Measurements from ENCODE around the gene PDX1.

Gene PDX1

DNA sequence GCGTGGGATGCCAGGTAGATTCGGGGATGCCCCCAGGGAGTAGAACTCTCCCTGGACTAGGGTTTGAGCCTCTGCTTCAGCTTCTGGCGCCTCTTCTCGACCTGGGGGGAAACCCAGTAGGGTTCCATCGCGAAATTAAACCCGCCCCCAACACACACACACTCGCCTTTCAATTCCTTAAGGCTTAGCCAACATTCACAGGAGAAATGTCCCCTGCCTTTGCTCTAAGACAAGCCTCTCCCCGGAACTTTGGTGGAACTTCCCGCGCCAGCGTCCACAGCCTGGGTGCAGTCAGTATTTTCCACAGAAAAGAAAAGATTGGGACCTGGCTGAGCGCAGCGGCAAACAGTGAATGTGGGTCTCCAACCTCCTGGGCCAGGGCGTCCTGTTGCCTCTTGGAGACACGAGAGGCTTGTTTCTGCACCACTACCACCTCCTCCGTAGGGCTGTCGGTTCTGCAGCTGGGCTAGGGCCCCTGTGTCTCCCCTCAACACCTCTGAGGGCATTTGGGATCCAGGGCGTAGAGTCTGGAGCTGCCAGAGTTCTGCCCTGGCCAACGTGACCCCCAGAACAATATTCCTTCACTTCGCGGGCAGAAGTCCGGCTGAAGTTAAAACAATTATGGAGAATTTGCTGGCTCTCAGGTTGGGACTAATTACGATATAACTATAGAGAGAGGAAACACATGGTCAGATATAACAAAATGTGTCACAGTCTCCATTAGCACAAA lies 3.2 kb downstream of the PDX1 start:
- no peak overlapping the region for H3K4me3 ChIP-seq (ENCODE audit: low read length in 2 of 2)
- H3K9ac ChIP-seq (ENCODE audit: low read length in 2 of 2) = no peak overlapping the region
- no peak overlapping the region for H3K27ac ChIP-seq (ENCODE audit: low read length)
- H3K27me3 ChIP-seq (ENCODE audit: control insufficient read depth in 1 of 2, insufficient read depth in 2 of 2, low read length in 2 of 2) = peaks cover 74 to 93% of the 10 kb centered on the region in 2 donors
- H3K36me3 ChIP-seq (ENCODE audit: control insufficient read depth in 2 of 2, insufficient read depth in 2 of 2, low read length in 2 of 2) = no peaks in the 10 kb centered on the region
- peaks cover 34% of the 10 kb centered on the region for H3K4me1 ChIP-seq (ENCODE audit: control insufficient read depth, insufficient read depth, low read length)
- no peaks in the 10 kb centered on the region for H3K9me3 ChIP-seq (ENCODE audit: control insufficient read depth in 2 of 2, low read length in 2 of 2)

GRCh38 chr13:27923794-27924528 lies 4.2 kb downstream of the PDX1 start:
- Histone ChIP-seq H3K4me1 (ENCODE audit: control insufficient read depth, insufficient read depth, low read length) (peaks cover 33% of the 10 kb centered on the region), H3K9ac (ENCODE audit: low read length in 2 of 2) (no peak overlapping the region), H3K27ac (ENCODE audit: low read length) (no peak overlapping the region), H3K9me3 (ENCODE audit: control insufficient read depth in 2 of 2, low read length in 2 of 2) (no peaks in the 10 kb centered on the region), H3K36me3 (ENCODE audit: control insufficient read depth in 2 of 2, insufficient read depth in 2 of 2, low read length in 2 of 2) (no peaks in the 10 kb centered on the region), H3K27me3 (ENCODE audit: control insufficient read depth in 1 of 2, insufficient read depth in 2 of 2, low read length in 2 of 2) (peaks cover 72 to 93% of the 10 kb centered on the region in 2 donors), H3K4me3 (ENCODE audit: low read length in 2 of 2) (no peak overlapping the region)

DNA sequence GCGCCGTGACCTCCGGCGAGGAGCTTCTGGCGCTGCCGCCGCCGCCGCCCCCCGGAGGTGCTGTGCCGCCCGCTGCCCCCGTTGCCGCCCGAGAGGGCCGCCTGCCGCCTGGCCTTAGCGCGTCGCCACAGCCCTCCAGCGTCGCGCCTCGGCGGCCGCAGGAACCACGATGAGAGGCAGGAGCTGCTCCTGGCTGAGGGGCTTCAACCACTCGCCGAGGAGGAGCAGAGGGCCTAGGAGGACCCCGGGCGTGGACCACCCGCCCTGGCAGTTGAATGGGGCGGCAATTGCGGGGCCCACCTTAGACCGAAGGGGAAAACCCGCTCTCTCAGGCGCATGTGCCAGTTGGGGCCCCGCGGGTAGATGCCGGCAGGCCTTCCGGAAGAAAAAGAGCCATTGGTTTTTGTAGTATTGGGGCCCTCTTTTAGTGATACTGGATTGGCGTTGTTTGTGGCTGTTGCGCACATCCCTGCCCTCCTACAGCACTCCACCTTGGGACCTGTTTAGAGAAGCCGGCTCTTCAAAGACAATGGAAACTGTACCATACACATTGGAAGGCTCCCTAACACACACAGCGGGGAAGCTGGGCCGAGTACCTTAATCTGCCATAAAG lies 4.8 kb downstream of the PDX1 start:
- Histone ChIP-seq H3K9ac (ENCODE audit: low read length in 2 of 2) (no peak overlapping the region), H3K4me3 (ENCODE audit: low read length in 2 of 2) (no peak overlapping the region), H3K4me1 (ENCODE audit: control insufficient read depth, insufficient read depth, low read length) (peaks cover 32% of the 10 kb centered on the region), H3K27me3 (ENCODE audit: control insufficient read depth in 1 of 2, insufficient read depth in 2 of 2, low read length in 2 of 2) (peaks cover 74 to 94% of the 10 kb centered on the region in 2 donors), H3K27ac (ENCODE audit: low read length) (no peak overlapping the region), H3K9me3 (ENCODE audit: control insufficient read depth in 2 of 2, low read length in 2 of 2) (no peaks in the 10 kb centered on the region), H3K36me3 (ENCODE audit: control insufficient read depth in 2 of 2, insufficient read depth in 2 of 2, low read length in 2 of 2) (no peaks in the 10 kb centered on the region)

DNA sequence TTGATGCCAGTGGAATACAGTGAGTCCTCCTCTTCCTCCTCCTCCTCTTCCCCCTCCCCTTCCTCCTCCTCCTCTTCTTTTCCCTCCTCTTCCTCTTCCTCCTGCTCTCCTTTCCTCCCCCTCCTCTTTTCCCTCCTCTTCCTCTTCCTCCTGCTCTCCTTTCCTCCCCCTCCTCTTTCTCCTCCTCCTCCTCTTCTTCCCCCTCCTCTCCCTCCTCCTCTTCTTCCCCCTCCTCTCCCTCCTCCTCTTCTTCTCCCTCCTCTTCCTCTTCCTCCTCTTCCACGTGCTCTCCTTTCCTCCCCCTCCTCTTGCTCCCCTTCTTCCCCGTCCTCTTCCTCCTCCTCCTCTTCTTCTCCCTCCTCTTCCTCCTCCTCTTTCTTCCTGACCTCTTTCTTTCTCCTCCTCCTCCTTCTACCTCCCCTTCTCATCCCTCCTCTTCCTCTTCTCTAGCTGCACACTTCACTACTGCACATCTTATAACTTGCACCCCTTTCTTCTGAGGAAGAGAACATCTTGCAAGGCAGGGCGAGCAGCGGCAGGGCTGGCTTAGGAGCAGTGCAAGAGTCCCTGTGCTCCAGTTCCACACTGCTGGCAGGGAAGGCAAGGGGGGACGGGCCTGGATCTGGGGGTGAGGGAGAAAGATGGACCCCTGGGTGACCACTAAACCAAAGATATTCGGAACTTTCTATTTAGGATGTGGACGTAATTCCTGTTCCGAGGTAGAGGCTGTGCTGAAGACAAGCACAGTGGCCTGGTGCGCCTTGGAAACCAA lies 5.6 kb downstream of the PDX1 start:
- H3K4me1 ChIP-seq (ENCODE audit: control insufficient read depth, insufficient read depth, low read length) = peaks cover 25% of the 10 kb centered on the region
- H3K9ac ChIP-seq (ENCODE audit: low read length in 2 of 2) = no peak overlapping the region
- H3K27ac ChIP-seq (ENCODE audit: low read length) = no peak overlapping the region
- no peaks in the 10 kb centered on the region for H3K36me3 ChIP-seq (ENCODE audit: control insufficient read depth in 2 of 2, insufficient read depth in 2 of 2, low read length in 2 of 2)
- H3K9me3 ChIP-seq (ENCODE audit: control insufficient read depth in 2 of 2, low read length in 2 of 2) = no peaks in the 10 kb centered on the region
- H3K4me3 ChIP-seq (ENCODE audit: low read length in 2 of 2) = no peak overlapping the region
- peaks cover 81 to 93% of the 10 kb centered on the region in 2 donors for H3K27me3 ChIP-seq (ENCODE audit: control insufficient read depth in 1 of 2, insufficient read depth in 2 of 2, low read length in 2 of 2)

DNA sequence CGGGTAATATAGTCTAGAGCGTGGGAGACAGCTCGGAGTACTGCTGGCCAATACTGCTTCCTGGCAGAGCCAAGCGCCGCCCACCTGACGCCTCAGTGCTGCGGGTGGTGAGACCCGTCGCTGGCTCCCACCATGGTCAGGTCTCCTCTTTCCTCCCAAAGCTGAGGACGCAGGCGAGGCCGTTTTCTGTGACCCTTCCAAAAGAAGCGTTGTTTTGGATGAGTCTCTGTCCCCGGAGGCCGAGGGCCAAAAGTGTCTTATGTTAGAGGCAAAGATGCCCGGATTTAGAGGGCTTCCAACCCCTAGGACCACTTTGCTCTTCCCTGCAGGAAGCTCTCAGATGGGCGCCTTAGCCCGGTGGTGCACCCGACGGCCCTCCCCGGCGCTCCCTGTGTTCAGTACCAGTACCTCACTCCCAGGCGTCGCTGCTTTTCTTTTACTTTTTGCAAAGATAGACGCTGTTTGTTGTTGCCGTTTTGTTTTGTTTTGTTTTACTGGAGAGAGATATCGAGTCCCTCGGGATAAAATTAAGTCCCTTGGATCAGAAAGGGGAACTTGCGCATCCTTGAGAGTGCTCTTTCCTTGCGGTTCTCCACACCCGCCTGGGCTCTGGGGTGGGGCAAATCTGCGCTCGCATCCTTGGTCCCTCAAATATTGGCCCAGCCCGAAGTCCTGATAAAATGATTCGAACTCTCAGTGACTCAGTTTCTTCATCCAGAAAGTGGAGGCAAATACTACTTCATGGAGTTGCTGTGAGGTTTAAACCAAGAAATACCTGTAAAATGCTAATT lies 7.0 kb downstream of the PDX1 start:
- Histone ChIP-seq H3K4me1 (ENCODE audit: control insufficient read depth, insufficient read depth, low read length) (peaks cover 10% of the 10 kb centered on the region), H3K27ac (ENCODE audit: low read length) (no peak overlapping the region), H3K36me3 (ENCODE audit: control insufficient read depth in 2 of 2, insufficient read depth in 2 of 2, low read length in 2 of 2) (no peaks in the 10 kb centered on the region), H3K9ac (ENCODE audit: low read length in 2 of 2) (no peak overlapping the region), H3K27me3 (ENCODE audit: control insufficient read depth in 1 of 2, insufficient read depth in 2 of 2, low read length in 2 of 2) (peaks cover 71 to 83% of the 10 kb centered on the region in 2 donors), H3K9me3 (ENCODE audit: control insufficient read depth in 2 of 2, low read length in 2 of 2) (no peaks in the 10 kb centered on the region), H3K4me3 (ENCODE audit: low read length in 2 of 2) (no peak overlapping the region)

GRCh38 chr13:27927444-27928352 lies 7.9 kb downstream of the PDX1 start:
- Histone ChIP-seq H3K36me3 (ENCODE audit: control insufficient read depth in 2 of 2, insufficient read depth in 2 of 2, low read length in 2 of 2) (no peaks in the 10 kb centered on the region), H3K27me3 (ENCODE audit: control insufficient read depth in 1 of 2, insufficient read depth in 2 of 2, low read length in 2 of 2) (peaks cover 63 to 74% of the 10 kb centered on the region in 2 donors), H3K9ac (ENCODE audit: low read length in 2 of 2) (no peak overlapping the region), H3K4me3 (ENCODE audit: low read length in 2 of 2) (no peak overlapping the region), H3K4me1 (ENCODE audit: control insufficient read depth, insufficient read depth, low read length) (peaks cover 7% of the 10 kb centered on the region), H3K27ac (ENCODE audit: low read length) (no peak overlapping the region), H3K9me3 (ENCODE audit: control insufficient read depth in 2 of 2, low read length in 2 of 2) (no peaks in the 10 kb centered on the region)

DNA sequence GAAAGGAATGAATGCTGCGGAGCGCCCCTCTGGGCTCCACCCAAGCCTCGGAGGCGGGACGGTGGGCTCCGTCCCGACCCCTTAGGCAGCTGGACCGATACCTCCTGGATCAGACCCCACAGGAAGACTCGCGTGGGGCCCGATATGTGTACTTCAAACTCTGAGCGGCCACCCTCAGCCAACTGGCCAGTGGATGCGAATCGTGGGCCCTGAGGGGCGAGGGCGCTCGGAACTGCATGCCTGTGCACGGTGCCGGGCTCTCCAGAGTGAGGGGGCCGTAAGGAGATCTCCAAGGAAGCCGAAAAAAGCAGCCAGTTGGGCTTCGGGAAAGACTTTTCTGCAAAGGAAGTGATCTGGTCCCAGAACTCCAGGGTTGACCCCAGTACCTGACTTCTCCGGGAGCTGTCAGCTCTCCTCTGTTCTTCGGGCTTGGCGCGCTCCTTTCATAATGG lies 8.6 kb downstream of the PDX1 start:
- Histone ChIP-seq H3K9me3 (ENCODE audit: control insufficient read depth in 2 of 2, low read length in 2 of 2) (no peaks in the 10 kb centered on the region), H3K4me3 (ENCODE audit: low read length in 2 of 2) (no peak overlapping the region), H3K27ac (ENCODE audit: low read length) (no peak overlapping the region), H3K36me3 (ENCODE audit: control insufficient read depth in 2 of 2, insufficient read depth in 2 of 2, low read length in 2 of 2) (no peaks in the 10 kb centered on the region), H3K27me3 (ENCODE audit: control insufficient read depth in 1 of 2, insufficient read depth in 2 of 2, low read length in 2 of 2) (peaks cover 57 to 67% of the 10 kb centered on the region in 2 donors), H3K4me1 (ENCODE audit: control insufficient read depth, insufficient read depth, low read length) (peaks cover 7% of the 10 kb centered on the region), H3K9ac (ENCODE audit: low read length in 2 of 2) (no peak overlapping the region)

DNA sequence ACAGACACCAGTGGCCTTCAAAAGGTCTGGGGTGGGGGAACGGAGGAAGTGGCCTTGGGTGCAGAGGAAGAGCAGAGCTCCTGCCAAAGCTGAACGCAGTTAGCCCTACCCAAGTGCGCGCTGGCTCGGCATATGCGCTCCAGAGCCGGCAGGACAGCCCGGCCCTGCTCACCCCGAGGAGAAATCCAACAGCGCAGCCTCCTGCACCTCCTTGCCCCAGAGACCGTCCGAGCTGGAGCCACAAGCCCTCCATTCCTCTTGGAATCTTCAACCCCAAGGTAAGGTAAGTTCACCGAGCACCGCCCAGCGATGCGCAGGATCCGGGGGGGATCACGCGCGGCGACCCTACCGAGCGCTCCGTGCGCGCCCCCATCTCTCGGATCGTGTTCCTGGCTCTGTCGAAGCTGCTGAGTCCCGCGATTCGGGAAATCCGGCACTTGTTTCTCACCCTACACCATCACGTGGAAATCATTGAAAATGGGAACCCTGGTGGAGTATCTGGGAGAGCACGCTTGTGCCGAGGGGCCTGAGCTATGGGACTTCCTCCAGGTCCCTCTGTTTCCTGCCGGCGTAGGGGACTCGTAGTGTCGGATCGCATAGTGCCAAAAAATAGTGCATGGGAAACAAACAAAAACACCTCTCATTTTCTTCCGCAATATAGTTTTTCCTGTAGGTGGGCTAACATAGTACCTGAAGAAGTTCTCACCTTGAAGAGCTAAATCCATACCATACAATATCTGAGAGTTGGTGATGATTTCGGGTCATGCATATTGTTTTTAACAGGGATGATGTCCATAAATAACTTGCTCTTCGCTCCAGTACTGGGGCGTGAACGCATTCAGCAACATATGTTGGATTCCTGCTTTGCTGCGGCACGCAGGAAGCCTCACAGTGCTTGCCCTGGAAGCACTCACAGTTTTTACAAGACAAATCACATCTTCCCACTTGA lies 9.3 kb downstream of the PDX1 start:
- H3K27me3 ChIP-seq (ENCODE audit: control insufficient read depth in 1 of 2, insufficient read depth in 2 of 2, low read length in 2 of 2) = peaks cover 55 to 64% of the 10 kb centered on the region in 2 donors

More for the DNA sequence above, 9.3 kb downstream of the PDX1 start:
- Histone ChIP-seq H3K4me3 (ENCODE audit: low read length in 2 of 2) (no peak overlapping the region), H3K9me3 (ENCODE audit: control insufficient read depth in 2 of 2, low read length in 2 of 2) (no peaks in the 10 kb centered on the region), H3K27ac (ENCODE audit: low read length) (no peak overlapping the region), H3K4me1 (ENCODE audit: control insufficient read depth, insufficient read depth, low read length) (peaks cover 6% of the 10 kb centered on the region), H3K9ac (ENCODE audit: low read length in 2 of 2) (no peak overlapping the region), H3K36me3 (ENCODE audit: control insufficient read depth in 2 of 2, insufficient read depth in 2 of 2, low read length in 2 of 2) (no peaks in the 10 kb centered on the region)
